SK-N-SH (cell line): ENCODE data around the gene NTM. TPM values are rescaled to one million over a fixed set of nuclear protein-coding genes. Genes with fewer than 3 reads are reported as not detected.

ENCODE experiments used
- CTCF ChIA-PET: fragments of 300-600, 350-600 bp; formaldehyde crosslinking; extraction: SDS; loops from one replicate; lab custom pipeline; 2021; lab: Yijun Ruan, JAX
- POLR2A ChIA-PET: fragments of 350-600 bp; sonication (Branson Sonifier 250); formaldehyde crosslinking; extraction: SDS; loops from one replicate; lab custom pipeline; 2020; ENCODE audit warnings: antibody characterized with exemption, inconsistent platforms; lab: Yijun Ruan, JAX
- DNase-seq: peaks from one replicate; pipeline ENCODE4 v3.0.0; 2012
- H2AFZ ChIP-seq: fragments of 200-600 bp; sonication (generic); 2 replicates; pipeline ENCODE4 v1.8.1; 2016; ENCODE audit warnings: antibody characterized with exemption, mild to moderate bottlenecking, low read depth
- H3F3A ChIP-seq: fragments of 200-600 bp; sonication (generic); replicated peaks from 2 replicates; pipeline ENCODE3; 2016; ENCODE audit warnings: antibody characterized with exemption, mild to moderate bottlenecking; ENCODE audit not compliant: insufficient read depth
- H3K27ac ChIP-seq, 2 experiments: fragments of 200-500 bp in 1 of 2; fragments of 200-600 bp in 1 of 2; sonication (Bioruptor generic) in 1 of 2; sonication (generic), shearing (Covaris generic) in 1 of 2; 2 replicates each; pipeline versions ENCODE4 v1.5.1 to v1.6.1; 2014 to 2016; ENCODE audit warnings: low read depth in 2 of 2, inconsistent platforms in 1 of 2, low read length in 1 of 2, mild to moderate bottlenecking in 1 of 2, mixed read lengths in 1 of 2
- H3K27me3 ChIP-seq: fragments of 200-600 bp; sonication (generic), shearing (Covaris generic); 2 replicates; pipeline ENCODE4 v1.6.1; 2016; ENCODE audit warnings: mixed run types; ENCODE audit not compliant: insufficient read depth
- H3K36me3 ChIP-seq, 2 experiments: fragments of 200-500 bp in 1 of 2; fragments of 200-600 bp in 1 of 2; sonication (Bioruptor generic) in 1 of 2; sonication (generic) in 1 of 2; replicated peaks in 1 of 2; 2 replicates each; pipeline versions ENCODE3 to v1.5.1; 2014 to 2016; ENCODE audit warnings: low read length in 1 of 2, mild to moderate bottlenecking in 1 of 2; ENCODE audit not compliant: insufficient read depth in 2 of 2, control insufficient read depth in 1 of 2
- H3K4me1 ChIP-seq, 2 experiments: fragments of 200-500 bp in 1 of 2; fragments of 200-600 bp in 1 of 2; sonication (Bioruptor generic) in 1 of 2; sonication (generic), shearing (Covaris generic) in 1 of 2; 2 replicates each; pipeline versions ENCODE4 v1.5.1 to v1.6.1; 2014 to 2016; ENCODE audit warnings: low read depth in 1 of 2, low read length in 1 of 2, mixed run types in 1 of 2; ENCODE audit not compliant: insufficient read depth in 2 of 2, control insufficient read depth in 1 of 2
- H3K4me2 ChIP-seq: fragments of 200-600 bp; sonication (generic), shearing (Covaris generic); 2 replicates; pipeline ENCODE4 v1.6.1; 2017; ENCODE audit warnings: mixed run types
- H3K4me3 ChIP-seq, 2 experiments: fragments of 200-500 bp in 1 of 2; fragments of 200-600 bp in 1 of 2; sonication (Bioruptor generic) in 1 of 2; sonication (generic), shearing (Covaris generic) in 1 of 2; 2 replicates each; pipeline versions ENCODE4 v1.5.1 to v1.8.1; 2014 to 2016; ENCODE audit warnings: low read depth in 2 of 2, inconsistent platforms in 1 of 2, low read length in 1 of 2, mild to moderate bottlenecking in 1 of 2, mixed read lengths in 1 of 2, moderate library complexity in 1 of 2
- H3K79me2 ChIP-seq: fragments of 200-600 bp; sonication (generic); 2 replicates; pipeline ENCODE4 v1.8.1; 2017; ENCODE audit warnings: mild to moderate bottlenecking; ENCODE audit not compliant: insufficient read depth
- H3K9ac ChIP-seq: fragments of 200-600 bp; sonication (generic); 2 replicates; pipeline ENCODE4 v1.6.1; 2017; ENCODE audit warnings: mixed run types
- H3K9me2 ChIP-seq: fragments of 200-600 bp; sonication (generic); 2 replicates; pipeline ENCODE4 v1.6.1; 2017; ENCODE audit warnings: mixed run types
- H3K9me3 ChIP-seq: fragments of 200-600 bp; sonication (generic); 2 replicates; pipeline ENCODE4 v1.6.1; 2017; ENCODE audit warnings: mixed run types, mild to moderate bottlenecking, moderate library complexity
- H4K20me1 ChIP-seq: fragments of 200-600 bp; sonication (generic); 2 replicates; pipeline ENCODE4 v1.6.1; 2017; ENCODE audit warnings: mild to moderate bottlenecking, mixed run types; ENCODE audit not compliant: insufficient read depth
- CHD2 ChIP-seq: fragments of 150-350 bp; IDR thresholded peaks from 2 replicates; pipeline ENCODE4 v1.6.1; 2018; ENCODE audit warnings: low read length; ENCODE audit not compliant: partially characterized antibody
- EP300 ChIP-seq, 2 experiments: IDR thresholded peaks; 2 replicates each; pipeline versions ENCODE4 v1.4.0 to v1.6.1; 2012; ENCODE audit warnings: borderline replicate concordance in 1 of 2, low read depth in 1 of 2, low read length in 1 of 2
- EZH2phosphoT487 ChIP-seq: fragments of 200-600 bp; sonication (generic); IDR thresholded peaks from 2 replicates; pipeline ENCODE4 v1.6.1; 2017; ENCODE audit warnings: low read depth, mixed run types, mild to moderate bottlenecking, antibody characterized with exemption, moderate library complexity, borderline replicate concordance
- FOSL2 ChIP-seq: IDR thresholded peaks from 2 replicates; pipeline ENCODE4 v1.4.0; 2012; ENCODE audit warnings: low read depth, mild to moderate bottlenecking, moderate library complexity, borderline replicate concordance
- GABPA ChIP-seq: IDR thresholded peaks from 2 replicates; pipeline ENCODE4 v1.4.0; 2012; ENCODE audit warnings: low read depth, mild to moderate bottlenecking
- IRF3 ChIP-seq: fragments of 150-350 bp; IDR thresholded peaks from 2 replicates; pipeline ENCODE4 v1.6.1; 2016; ENCODE audit warnings: mild to moderate bottlenecking, low read depth, low read length
- JUND ChIP-seq: IDR thresholded peaks from 2 replicates; pipeline ENCODE4 v1.4.0; 2012
- MAX ChIP-seq: IDR thresholded peaks from 2 replicates; pipeline ENCODE4 v1.4.0; 2012; ENCODE audit warnings: low read depth
- MEF2A ChIP-seq: IDR thresholded peaks from 2 replicates; pipeline ENCODE4 v1.4.0; 2012; ENCODE audit warnings: low read depth, borderline replicate concordance
- NRF1 ChIP-seq: IDR thresholded peaks from 2 replicates; pipeline ENCODE4 v1.6.1; 2012; ENCODE audit warnings: low read depth, mild to moderate bottlenecking, low read length
- PBX3 ChIP-seq: IDR thresholded peaks from 2 replicates; pipeline ENCODE4; 2012
- POLR2AphosphoS5 ChIP-seq: IDR thresholded peaks from 2 replicates; pipeline ENCODE4 v1.6.1; 2012; ENCODE audit warnings: low read depth, low read length
- RFX5 ChIP-seq: IDR thresholded peaks from 2 replicates; pipeline ENCODE4 v1.6.1; 2012; ENCODE audit warnings: mild to moderate bottlenecking, improper control_type of control experiment, low read length
- SIN3A ChIP-seq: IDR thresholded peaks from 2 replicates; pipeline ENCODE4 v1.6.1; 2012; ENCODE audit warnings: low read depth, mild to moderate bottlenecking, low read length, moderate library complexity, borderline replicate concordance
- TAF1 ChIP-seq: IDR thresholded peaks from 2 replicates; pipeline ENCODE4 v1.6.1; 2012; ENCODE audit warnings: low read depth, mild to moderate bottlenecking, low read length, moderate library complexity, borderline replicate concordance
- TCF12 ChIP-seq: IDR thresholded peaks from 2 replicates; pipeline ENCODE4 v1.4.0; 2012
- USF2 ChIP-seq: fragments of 150-350 bp; IDR thresholded peaks from 2 replicates; pipeline ENCODE4 v1.6.1; 2017; ENCODE audit warnings: antibody characterized with exemption, low read length, low read depth, borderline replicate concordance
- WGBS: methylation state at CpG from one replicate; pipeline ENCODE4 v1.1.6; 2017; ENCODE audit warnings: low lambda C conversion rate; 5-methylcytosine and 5-hydroxymethylcytosine counted together
- polyA plus RNA-seq, 3 experiments: library from polyadenylated mRNA; depleted of rRNA; stranded (reverse); fragments of >200 nt; gene quantifications; 2 replicates each; pipeline ENCODE4 v1.2.3, GENCODE V29; 2012

The NTM gene
- polyA plus RNA-seq, 1 of the 3 experiments (the other 2 are of a cell fraction), result 20.0 TPM

GRCh38 chr11:132122735-132123134 is 752.3 kb downstream of the NTM start:
- Histone ChIP-seq H3K4me1 (peaks cover 0 to 10% of the 10 kb centered on the region in 2 experiments; a peak in 2 of 4 replicates), H3K9ac (no peak overlapping the region), H3K36me3 (no peaks in the 10 kb centered on the region), H4K20me1 (no peaks in the 10 kb centered on the region), H3K9me3 (no peaks in the 10 kb centered on the region), H3K9me2 (no peaks in the 10 kb centered on the region), H3K27me3 (no peaks in the 10 kb centered on the region), H3K4me2 (no peak overlapping the region), H3K27ac (no peak overlapping the region), H3K4me3 (no peak overlapping the region), H3K79me2 (no peaks in the 10 kb centered on the region), H3F3A (peaks cover 6% of the 10 kb centered on the region), H2AFZ (no peak overlapping the region)
- DNase-seq, result no peak
- ChIA-PET CTCF (interaction anchor here (0.8 to 1.4 kb wide), 2 partner anchors 26 to 255 kb away, joined by 3 read pairs; no protein-coding TSS in a partner anchor), POLR2A (no interaction called here)
- WGBS, result 78% methylated on average over 4 of the region's 4 CpGs
- no peak for TF ChIP-seq CHD2
- TF ChIP-seq PBX3, result no peak
- TF ChIP-seq MEF2A, result no peak
- TF ChIP-seq JUND, result no peak
- no peak for TF ChIP-seq NRF1
- no peak for TF ChIP-seq USF2
- TF ChIP-seq IRF3, result no peak
- TF ChIP-seq SIN3A, result no peak
- TF ChIP-seq TCF12, result no peak
- no peak for TF ChIP-seq POLR2AphosphoS5
- TF ChIP-seq FOSL2, result no peak
- no peak for TF ChIP-seq RFX5
- no peak for TF ChIP-seq GABPA
- TF ChIP-seq EP300 (IDR thresholded peaks at IDR 0.05; ENCODE audit: borderline replicate concordance in 1 of 2, low read depth in 1 of 2, low read length in 1 of 2), result no peak

GRCh38 chr11:132123449-132123848 is 753.0 kb downstream of the NTM start:
- Histone ChIP-seq H3K4me3 (no peak overlapping the region), H2AFZ (no peak overlapping the region), H3K79me2 (no peaks in the 10 kb centered on the region), H4K20me1 (no peaks in the 10 kb centered on the region), H3K9ac (no peak overlapping the region), H3K4me1 (peaks cover 0 to 10% of the 10 kb centered on the region in 2 experiments; a peak in 2 of 4 replicates), H3K36me3 (no peaks in the 10 kb centered on the region), H3K9me2 (no peaks in the 10 kb centered on the region), H3K27me3 (no peaks in the 10 kb centered on the region), H3K27ac (no peak overlapping the region), H3K9me3 (no peaks in the 10 kb centered on the region), H3K4me2 (no peak overlapping the region), H3F3A (peaks cover 6% of the 10 kb centered on the region)
- ChIA-PET POLR2A (no interaction called here), CTCF (no interaction called here)
- TF ChIP-seq FOSL2 (no peak), EZH2phosphoT487 (no peak), MAX (no peak), MEF2A (no peak), TAF1 (no peak)
- WGBS, result 92% methylated on average over 7 of the region's 10 CpGs
- DNase-seq, result no peak
